ENCODE results near the gene MYO1C.
A peak's percentile ranks its signal among the peaks of the same experiment; 100 is the strongest.

The MYO1C gene

DNA sequence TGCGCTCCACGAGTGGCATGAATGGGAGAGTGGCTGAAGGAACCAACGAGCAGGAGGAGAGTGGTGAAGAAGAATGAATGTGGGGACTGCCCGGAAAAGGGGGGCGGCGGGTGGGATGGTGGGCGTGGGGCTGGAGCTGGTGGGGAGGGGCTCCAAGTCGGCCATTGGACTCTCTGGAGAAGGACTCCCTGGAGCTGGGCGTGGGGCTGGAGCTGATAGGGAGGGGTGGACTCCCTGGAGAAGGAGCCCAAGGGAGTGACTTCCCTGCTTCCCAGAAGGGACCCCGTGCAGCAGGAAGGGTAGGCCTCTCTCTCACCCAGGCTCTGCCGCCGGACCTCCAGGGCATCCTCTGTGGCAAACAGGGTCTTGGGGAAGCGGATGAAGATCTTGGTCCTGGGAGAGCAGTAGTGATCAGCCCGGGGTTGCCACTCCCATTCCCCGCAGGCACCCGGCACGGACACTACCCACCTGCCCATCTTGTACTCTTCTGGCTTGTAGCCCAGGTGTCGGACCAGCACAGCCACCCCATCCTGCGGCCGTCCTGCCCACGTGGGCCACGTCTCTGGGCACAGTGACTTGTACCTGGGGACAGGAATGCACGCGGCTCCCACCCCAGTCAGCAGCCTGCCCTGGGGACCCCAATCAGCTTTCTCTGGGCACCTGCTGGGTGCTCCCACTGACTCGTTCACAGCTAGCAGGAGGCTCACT is 21.6 kb downstream of the MYO1C start:
- Histone ChIP-seq H2AFZ (ENCODE audit: low read depth, low read length) (no peak overlapping the region), H3K4me1 (ENCODE audit: control insufficient read depth, insufficient read depth, low read depth, low read length) (peaks cover 15% of the 10 kb centered on the region), H2BK15ac (ENCODE audit: low read depth, poor library complexity, severe bottlenecking) (no peak overlapping the region), H3K14ac (ENCODE audit: low read length in 2 of 2) (no peak overlapping the region), H3K4me2 (ENCODE audit: low read length, poor library complexity, severe bottlenecking) (no peak overlapping the region), H3K79me1 (replicated peaks; ENCODE audit: low read length, poor library complexity, severe bottlenecking) (peaks cover 36% of the 10 kb centered on the region), H4K91ac (ENCODE audit: low read length) (no peak overlapping the region), H3K4ac (ENCODE audit: low read depth in 1 of 2, low read length in 2 of 2) (no peak overlapping the region), H3K27me3 (ENCODE audit: control insufficient read depth in 1 of 2, insufficient read depth in 1 of 2, low read length in 2 of 2) (no peaks in the 10 kb centered on the region), H2AK5ac (ENCODE audit: low read length, severe bottlenecking) (no peak overlapping the region), H3K9me3 (ENCODE audit: control insufficient read depth, low read length) (no peaks in the 10 kb centered on the region), H3K23ac (ENCODE audit: low read length in 2 of 2) (no peak overlapping the region), H2BK120ac (ENCODE audit: low read depth, low read length) (no peak overlapping the region), H3K18ac (ENCODE audit: low read depth in 1 of 2, low read length in 2 of 2) (no peak overlapping the region), H2BK12ac (ENCODE audit: low read length in 2 of 2) (no peak overlapping the region), H3K36me3 (ENCODE audit: control insufficient read depth in 1 of 2, insufficient read depth in 2 of 2, low read depth in 1 of 2, low read length in 2 of 2) (peaks cover 83 to 95% of the 10 kb centered on the region in 2 experiments), H4K8ac (ENCODE audit: low read length) (peak overlapping the region; percentile 51), H2BK5ac (ENCODE audit: low read depth, low read length, poor library complexity, severe bottlenecking) (no peak overlapping the region), H3K4me3 (ENCODE audit: insufficient read depth in 1 of 2, low read depth in 1 of 2, low read length in 2 of 2) (no peak overlapping the region), H3K27ac (ENCODE audit: low read length, poor library complexity, severe bottlenecking) (no peak overlapping the region), H3K9ac (ENCODE audit: low read length) (no peak overlapping the region)
- DNase-seq, result no peak
- 96% methylated on average over 25 of the region's 25 CpGs for WGBS

GRCh38 chr17:1470071-1470754 is 22.3 kb downstream of the MYO1C start:
- H3K27ac ChIP-seq (ENCODE audit: low read length, poor library complexity, severe bottlenecking), result no peak overlapping the region
- H4K8ac ChIP-seq (ENCODE audit: low read length), result no peak overlapping the region
- no peak overlapping the region for H2AFZ ChIP-seq (ENCODE audit: low read depth, low read length)
- H3K4me3 ChIP-seq (ENCODE audit: insufficient read depth in 1 of 2, low read depth in 1 of 2, low read length in 2 of 2), result no peak overlapping the region
- no peak overlapping the region for H2BK5ac ChIP-seq (ENCODE audit: low read depth, low read length, poor library complexity, severe bottlenecking)
- peaks cover 31% of the 10 kb centered on the region for H3K79me1 ChIP-seq (replicated peaks; ENCODE audit: low read length, poor library complexity, severe bottlenecking)
- no peak overlapping the region for H2BK15ac ChIP-seq (ENCODE audit: low read depth, poor library complexity, severe bottlenecking)
- no peaks in the 10 kb centered on the region for H3K27me3 ChIP-seq (ENCODE audit: control insufficient read depth in 1 of 2, insufficient read depth in 1 of 2, low read length in 2 of 2)
- no peak overlapping the region for H4K91ac ChIP-seq (ENCODE audit: low read length)
- no peak overlapping the region for H2BK120ac ChIP-seq (ENCODE audit: low read depth, low read length)
- H3K36me3 ChIP-seq (ENCODE audit: control insufficient read depth in 1 of 2, insufficient read depth in 2 of 2, low read depth in 1 of 2, low read length in 2 of 2), result peaks cover 83 to 96% of the 10 kb centered on the region in 2 experiments
- H3K4me1 ChIP-seq (ENCODE audit: control insufficient read depth, insufficient read depth, low read depth, low read length), result peaks cover 12% of the 10 kb centered on the region
- DNase-seq, result no peak
- H3K14ac ChIP-seq (ENCODE audit: low read length in 2 of 2), result no peak overlapping the region
- H3K18ac ChIP-seq (ENCODE audit: low read depth in 1 of 2, low read length in 2 of 2), result no peak overlapping the region
- H2AK5ac ChIP-seq (ENCODE audit: low read length, severe bottlenecking), result no peak overlapping the region
- no peak overlapping the region for H3K23ac ChIP-seq (ENCODE audit: low read length in 2 of 2)
- 94% methylated on average over 33 of the region's 33 CpGs for WGBS
- no peak overlapping the region for H2BK12ac ChIP-seq (ENCODE audit: low read length in 2 of 2)
- H3K4ac ChIP-seq (ENCODE audit: low read depth in 1 of 2, low read length in 2 of 2), result no peak overlapping the region
- no peak overlapping the region for H3K9ac ChIP-seq (ENCODE audit: low read length)
- no peak overlapping the region for H3K4me2 ChIP-seq (ENCODE audit: low read length, poor library complexity, severe bottlenecking)
- no peaks in the 10 kb centered on the region for H3K9me3 ChIP-seq (ENCODE audit: control insufficient read depth, low read length)

GRCh38 chr17:1469231-1469852 is 23.1 kb downstream of the MYO1C start:
- 94% methylated on average over 28 of the region's 28 CpGs for whole genome bisulfite sequencing
- H2BK5ac ChIP-seq (ENCODE audit: low read depth, low read length, poor library complexity, severe bottlenecking), result no peak overlapping the region

DNA sequence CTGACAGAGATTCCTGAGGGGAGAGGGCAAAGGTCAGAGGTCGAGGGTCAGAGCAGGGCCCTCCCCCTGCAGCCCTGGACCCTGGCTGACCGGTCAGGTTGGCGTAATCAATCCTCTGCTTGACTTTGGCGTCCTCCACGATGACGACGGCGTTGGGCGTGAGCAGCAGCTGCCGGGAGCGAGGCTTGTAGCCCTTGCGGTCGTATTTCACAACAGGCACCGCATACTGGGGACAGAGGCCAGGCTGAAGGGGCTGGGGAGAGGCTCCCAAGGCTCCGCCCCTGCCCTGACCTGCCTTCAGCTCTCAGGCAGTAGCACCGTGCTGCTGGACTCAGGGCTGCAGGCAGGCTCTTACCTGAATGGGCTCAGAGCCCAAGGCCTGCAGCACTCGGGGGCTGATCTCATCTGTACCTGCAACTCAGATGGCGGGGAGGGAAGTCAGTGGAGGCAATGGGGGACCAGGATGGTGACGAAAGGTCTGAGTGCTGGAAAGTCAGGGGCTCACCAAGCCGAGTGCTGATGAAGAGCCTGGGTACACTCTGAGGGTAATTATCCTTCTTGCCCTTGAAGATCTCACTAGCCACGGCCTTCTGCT is 24.5 kb downstream of the MYO1C start:
- H3K4ac ChIP-seq (ENCODE audit: low read depth in 1 of 2, low read length in 2 of 2), result no peak overlapping the region
- no peak overlapping the region for H2AFZ ChIP-seq (ENCODE audit: low read depth, low read length)
- WGBS, result 80% methylated on average over 21 of the region's 21 CpGs
- H4K8ac ChIP-seq (ENCODE audit: low read length), result no peak overlapping the region
- no peak overlapping the region for H4K91ac ChIP-seq (ENCODE audit: low read length)
- H3K18ac ChIP-seq (ENCODE audit: low read depth in 1 of 2, low read length in 2 of 2), result no peak overlapping the region
- no peak overlapping the region for H2BK120ac ChIP-seq (ENCODE audit: low read depth, low read length)
- H2BK12ac ChIP-seq (ENCODE audit: low read length in 2 of 2), result no peak overlapping the region
- H3K79me1 ChIP-seq (replicated peaks; ENCODE audit: low read length, poor library complexity, severe bottlenecking), result peaks cover 25% of the 10 kb centered on the region
- peaks cover 78 to 94% of the 10 kb centered on the region in 2 experiments for H3K36me3 ChIP-seq (ENCODE audit: control insufficient read depth in 1 of 2, insufficient read depth in 2 of 2, low read depth in 1 of 2, low read length in 2 of 2)
- no peak overlapping the region for H3K23ac ChIP-seq (ENCODE audit: low read length in 2 of 2)
- peaks cover 2% of the 10 kb centered on the region for H3K4me1 ChIP-seq (ENCODE audit: control insufficient read depth, insufficient read depth, low read depth, low read length)
- no peaks in the 10 kb centered on the region for H3K9me3 ChIP-seq (ENCODE audit: control insufficient read depth, low read length)
- no peak overlapping the region for H2AK5ac ChIP-seq (ENCODE audit: low read length, severe bottlenecking)
- no peak overlapping the region for H3K14ac ChIP-seq (ENCODE audit: low read length in 2 of 2)
- H3K27me3 ChIP-seq (ENCODE audit: control insufficient read depth in 1 of 2, insufficient read depth in 1 of 2, low read length in 2 of 2), result no peaks in the 10 kb centered on the region
- no peak overlapping the region for H2BK15ac ChIP-seq (ENCODE audit: low read depth, poor library complexity, severe bottlenecking)
- DNase-seq, result peak; percentile 73
- no peak overlapping the region for H3K9ac ChIP-seq (ENCODE audit: low read length)
- H2BK5ac ChIP-seq (ENCODE audit: low read depth, low read length, poor library complexity, severe bottlenecking), result no peak overlapping the region
- no peak overlapping the region for H3K27ac ChIP-seq (ENCODE audit: low read length, poor library complexity, severe bottlenecking)
- no peak overlapping the region for H3K4me3 ChIP-seq (ENCODE audit: insufficient read depth in 1 of 2, low read depth in 1 of 2, low read length in 2 of 2)
- H3K4me2 ChIP-seq (ENCODE audit: low read length, poor library complexity, severe bottlenecking), result no peak overlapping the region

More at GRCh38 chr17:1469231-1469852, 23.1 kb downstream of the MYO1C start:
- Histone ChIP-seq H3K27ac (ENCODE audit: low read length, poor library complexity, severe bottlenecking) (no peak overlapping the region), H4K91ac (ENCODE audit: low read length) (no peak overlapping the region), H3K4me1 (ENCODE audit: control insufficient read depth, insufficient read depth, low read depth, low read length) (peaks cover 4% of the 10 kb centered on the region), H3K23ac (ENCODE audit: low read length in 2 of 2) (no peak overlapping the region), H2BK15ac (ENCODE audit: low read depth, poor library complexity, severe bottlenecking) (no peak overlapping the region), H3K14ac (ENCODE audit: low read length in 2 of 2) (no peak overlapping the region), H2AK5ac (ENCODE audit: low read length, severe bottlenecking) (no peak overlapping the region), H3K4me3 (ENCODE audit: insufficient read depth in 1 of 2, low read depth in 1 of 2, low read length in 2 of 2) (no peak overlapping the region), H4K8ac (ENCODE audit: low read length) (peak overlapping the region; percentile 33), H2BK120ac (ENCODE audit: low read depth, low read length) (no peak overlapping the region), H3K4ac (ENCODE audit: low read depth in 1 of 2, low read length in 2 of 2) (no peak overlapping the region), H2AFZ (ENCODE audit: low read depth, low read length) (no peak overlapping the region), H3K79me1 (replicated peaks; ENCODE audit: low read length, poor library complexity, severe bottlenecking) (peaks cover 31% of the 10 kb centered on the region), H3K18ac (ENCODE audit: low read depth in 1 of 2, low read length in 2 of 2) (no peak overlapping the region), H2BK12ac (ENCODE audit: low read length in 2 of 2) (no peak overlapping the region), H3K9ac (ENCODE audit: low read length) (no peak overlapping the region), H3K4me2 (ENCODE audit: low read length, poor library complexity, severe bottlenecking) (no peak overlapping the region), H3K36me3 (ENCODE audit: control insufficient read depth in 1 of 2, insufficient read depth in 2 of 2, low read depth in 1 of 2, low read length in 2 of 2) (peaks cover 84 to 96% of the 10 kb centered on the region in 2 experiments), H3K27me3 (ENCODE audit: control insufficient read depth in 1 of 2, insufficient read depth in 1 of 2, low read length in 2 of 2) (no peaks in the 10 kb centered on the region), H3K9me3 (ENCODE audit: control insufficient read depth, low read length) (no peaks in the 10 kb centered on the region)
- DNase-seq, result no peak

Data from mesenchymal stem cell (in vitro differentiated cells and primary cell).